Neural progenitor cell (in vitro differentiated cells): ENCODE results near the gene PET100. TPM values are rescaled to one million over a fixed set of nuclear protein-coding genes. Genes with fewer than 3 reads are reported as not detected.

ENCODE experiments used
- DNase-seq: peaks from one replicate; pipeline ENCODE4 v3.0.0-alpha.2; 2016; ENCODE audit warnings: low spot score
- H2AFZ ChIP-seq: fragments of 200-600 bp; sonication (generic); replicated peaks from 2 replicates; pipeline ENCODE4 v1.6.1; 2016; ENCODE audit warnings: antibody characterized with exemption
- H3F3A ChIP-seq: fragments of 200-600 bp; sonication (generic); 2 replicates; pipeline ENCODE4 v1.6.1; 2016; ENCODE audit warnings: antibody characterized with exemption, low read depth
- H3K27ac ChIP-seq: fragments of 200-600 bp; sonication (generic); 2 replicates; pipeline ENCODE4 v1.5.1; 2016; ENCODE audit warnings: mild to moderate bottlenecking
- H3K27me3 ChIP-seq: fragments of 200-600 bp; sonication (generic); 2 replicates; pipeline ENCODE4 v1.6.1; 2016; ENCODE audit warnings: mild to moderate bottlenecking, moderate library complexity
- H3K36me3 ChIP-seq: fragments of 200-600 bp; sonication (generic); 2 replicates; pipeline ENCODE4 v1.5.1; 2016
- H3K4me1 ChIP-seq: fragments of 200-600 bp; sonication (generic); 2 replicates; pipeline ENCODE4 v1.6.1; 2016; ENCODE audit warnings: mixed run types
- H3K4me2 ChIP-seq: fragments of 200-600 bp; sonication (generic); 2 replicates; pipeline ENCODE4 v1.6.1; 2016
- H3K4me3 ChIP-seq: fragments of 200-600 bp; sonication (generic); 2 replicates; pipeline ENCODE4 v1.5.1; 2016
- H3K79me2 ChIP-seq: fragments of 200-600 bp; sonication (generic); 2 replicates; pipeline ENCODE4 v1.6.1; 2016; ENCODE audit warnings: low read depth
- H3K9ac ChIP-seq: fragments of 200-600 bp; sonication (generic); 2 replicates; pipeline ENCODE4 v1.6.1; 2016
- H3K9me3 ChIP-seq: fragments of 200-600 bp; sonication (generic); 2 replicates; pipeline ENCODE4 v1.5.1; 2016; ENCODE audit warnings: low read depth
- H4K20me1 ChIP-seq: fragments of 200-600 bp; sonication (generic); 2 replicates; pipeline ENCODE4 v1.6.1; 2016; ENCODE audit warnings: low read depth
- H3K27ac Mint-ChIP-seq: 3 replicates; pipeline ENCODE4 v1.8.0; 2021; ENCODE audit warnings: mixed read lengths
- H3K27me3 Mint-ChIP-seq: 2 replicates; pipeline ENCODE4 v1.8.0; 2022; ENCODE audit warnings: low read depth, mild to moderate bottlenecking, inconsistent platforms, moderate library complexity, mixed read lengths; ENCODE audit not compliant: insufficient read depth
- H3K36me3 Mint-ChIP-seq: 3 replicates; pipeline ENCODE4 v1.8.0; 2021; ENCODE audit warnings: mixed read lengths
- H3K4me1 Mint-ChIP-seq: 3 replicates; pipeline ENCODE4 v1.8.0; 2021; ENCODE audit warnings: mixed read lengths
- H3K4me3 Mint-ChIP-seq: 3 replicates; pipeline ENCODE4 v1.8.0; 2021; ENCODE audit warnings: mild to moderate bottlenecking, moderate library complexity, mixed read lengths
- H3K9me3 Mint-ChIP-seq: 3 replicates; pipeline ENCODE4 v1.8.0; 2020; ENCODE audit warnings: mixed read lengths
- EZH2 ChIP-seq: fragments of 200-600 bp; sonication (generic); IDR thresholded peaks from 2 replicates; pipeline ENCODE4 v1.6.1; 2017; ENCODE audit warnings: antibody characterized with exemption, mild to moderate bottlenecking, moderate library complexity
- EZH2phosphoT487 ChIP-seq: fragments of 200-600 bp; sonication (generic); IDR thresholded peaks from 2 replicates; pipeline ENCODE4 v1.6.1; 2017; ENCODE audit warnings: antibody characterized with exemption
- total RNA-seq: library from RNA; depleted of rRNA; stranded (reverse); fragments of >200 nt; gene quantifications from 2 replicates; pipeline ENCODE4 v1.2.3, GENCODE V29; 2015; ENCODE audit warnings: low replicate concordance
- TF ChIP-seq, protein P1 (sequence below): fragments of 200-600 bp; sonication (generic); IDR thresholded peaks from 2 replicates; pipeline ENCODE4 v1.5.1; 2017; ENCODE audit warnings: antibody characterized with exemption, mild to moderate bottlenecking

Gene PET100
- total RNA-seq, 1 donor from 2014 or later = 30.3 TPM

GRCh38 chr19:7677669-7678311 is 48.2 kb downstream of the PET100 start:
- no peaks in the 10 kb centered on the region for H3K36me3 ChIP-seq
- no peaks in the 10 kb centered on the region for H3K4me1 ChIP-seq
- Mint-ChIP-seq H3K36me3 (peaks cover 1% of the 10 kb centered on the region), H3K9me3 (peaks cover 2% of the 10 kb centered on the region), H3K27ac (no peak overlapping the region), H3K4me1 (peaks cover 13% of the 10 kb centered on the region), H3K27me3 (peaks cover 32% of the 10 kb centered on the region), H3K4me3 (no peak overlapping the region)
- H2AFZ ChIP-seq = no peak overlapping the region
- peaks cover 14% of the 10 kb centered on the region for H3K79me2 ChIP-seq
- H3K27me3 ChIP-seq = peaks cover 73% of the 10 kb centered on the region
- peaks cover 8% of the 10 kb centered on the region for H4K20me1 ChIP-seq
- H3K4me3 ChIP-seq = no peak overlapping the region
- H3F3A ChIP-seq = no peaks in the 10 kb centered on the region
- H3K27ac ChIP-seq = no peak overlapping the region
- TF ChIP-seq, protein P1, sequence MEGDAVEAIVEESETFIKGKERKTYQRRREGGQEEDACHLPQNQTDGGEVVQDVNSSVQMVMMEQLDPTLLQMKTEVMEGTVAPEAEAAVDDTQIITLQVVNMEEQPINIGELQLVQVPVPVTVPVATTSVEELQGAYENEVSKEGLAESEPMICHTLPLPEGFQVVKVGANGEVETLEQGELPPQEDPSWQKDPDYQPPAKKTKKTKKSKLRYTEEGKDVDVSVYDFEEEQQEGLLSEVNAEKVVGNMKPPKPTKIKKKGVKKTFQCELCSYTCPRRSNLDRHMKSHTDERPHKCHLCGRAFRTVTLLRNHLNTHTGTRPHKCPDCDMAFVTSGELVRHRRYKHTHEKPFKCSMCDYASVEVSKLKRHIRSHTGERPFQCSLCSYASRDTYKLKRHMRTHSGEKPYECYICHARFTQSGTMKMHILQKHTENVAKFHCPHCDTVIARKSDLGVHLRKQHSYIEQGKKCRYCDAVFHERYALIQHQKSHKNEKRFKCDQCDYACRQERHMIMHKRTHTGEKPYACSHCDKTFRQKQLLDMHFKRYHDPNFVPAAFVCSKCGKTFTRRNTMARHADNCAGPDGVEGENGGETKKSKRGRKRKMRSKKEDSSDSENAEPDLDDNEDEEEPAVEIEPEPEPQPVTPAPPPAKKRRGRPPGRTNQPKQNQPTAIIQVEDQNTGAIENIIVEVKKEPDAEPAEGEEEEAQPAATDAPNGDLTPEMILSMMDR = no peak
- TF ChIP-seq EZH2phosphoT487 (no peak), EZH2 (no peak)
- no peaks in the 10 kb centered on the region for H3K9me3 ChIP-seq
- H3K9ac ChIP-seq = no peak overlapping the region
- H3K4me2 ChIP-seq = no peak overlapping the region
- no peak for DNase-seq

- Mint-ChIP-seq H3K4me3 (peak overlapping the region; percentile 83), H3K36me3 (peaks cover 5% of the 10 kb centered on the region), H3K9me3 (no peaks in the 10 kb centered on the region), H3K27ac (peak overlapping the region; percentile 17), H3K4me1 (peaks cover 13% of the 10 kb centered on the region), H3K27me3 (peaks cover 28% of the 10 kb centered on the region)
- H3K4me3 ChIP-seq = no peak overlapping the region
- no peaks in the 10 kb centered on the region for H3F3A ChIP-seq
- peaks cover 13% of the 10 kb centered on the region for H4K20me1 ChIP-seq
- H3K9ac ChIP-seq = no peak overlapping the region
- H3K4me1 ChIP-seq = no peaks in the 10 kb centered on the region
- H3K36me3 ChIP-seq = no peaks in the 10 kb centered on the region
- H2AFZ ChIP-seq = no peak overlapping the region
- TF ChIP-seq, protein P1 = no peak
- no peak for TF ChIP-seq EZH2phosphoT487
- TF ChIP-seq EZH2 = no peak
- no peak overlapping the region for H3K27ac ChIP-seq
- no peaks in the 10 kb centered on the region for H3K9me3 ChIP-seq
- H3K27me3 ChIP-seq = peaks cover 60% of the 10 kb centered on the region
- no peak overlapping the region for H3K4me2 ChIP-seq
- DNase-seq = no peak
- peaks cover 14% of the 10 kb centered on the region for H3K79me2 ChIP-seq
Measured at GRCh38 chr19:7678971-7679751, 49.6 kb downstream of the PET100 start.

DNA sequence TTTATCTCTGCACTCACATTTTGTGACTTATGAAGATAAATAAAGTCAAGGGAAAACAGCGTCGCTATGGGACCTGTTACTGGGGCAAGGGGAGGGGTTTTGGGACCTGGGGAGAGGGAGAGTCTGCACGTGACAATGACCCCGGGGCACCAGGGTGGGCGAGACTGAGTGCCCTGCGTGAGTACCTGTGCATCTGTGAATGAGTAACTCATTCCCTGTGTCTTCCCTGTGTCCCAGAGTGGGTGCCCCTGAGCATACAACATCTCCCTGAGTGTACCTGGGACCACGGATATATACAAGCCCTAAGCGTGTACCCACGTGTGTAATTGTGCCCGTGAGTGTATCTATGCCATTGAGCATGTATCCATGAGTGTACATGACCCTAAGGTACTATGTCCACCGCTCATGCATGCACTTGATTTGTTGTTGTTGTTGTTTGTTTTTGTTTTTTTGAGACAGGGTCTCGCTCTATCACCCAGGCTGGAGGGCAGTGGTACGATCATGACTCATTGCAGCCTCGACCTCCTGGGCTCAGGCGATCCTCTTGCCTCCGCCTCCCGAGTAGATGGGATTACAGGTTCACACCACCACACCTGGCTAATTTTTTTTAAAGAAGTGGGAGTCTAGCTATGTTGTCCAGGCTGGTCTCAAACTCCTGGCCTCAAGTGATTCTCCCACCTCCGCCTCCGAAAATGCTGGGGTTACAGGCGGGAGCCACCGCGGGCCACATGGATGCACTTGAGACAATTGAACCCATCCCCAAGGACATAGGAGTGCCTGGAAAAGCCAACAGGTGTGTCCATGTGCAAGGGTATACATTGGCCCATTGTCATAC is 50.4 kb downstream of the PET100 start:
- H3K27me3 Mint-ChIP-seq = peaks cover 26% of the 10 kb centered on the region
- H3K4me1 Mint-ChIP-seq = peaks cover 13% of the 10 kb centered on the region
- H3K4me2 ChIP-seq = peak overlapping the region; percentile 19
- H3K36me3 Mint-ChIP-seq = peaks cover 5% of the 10 kb centered on the region
- H3K79me2 ChIP-seq = peaks cover 14% of the 10 kb centered on the region
- H3K36me3 ChIP-seq = no peaks in the 10 kb centered on the region
- H3K4me3 Mint-ChIP-seq = peak overlapping the region; percentile 83
- H3K4me3 ChIP-seq = peak overlapping the region; percentile 99
- no peak for DNase-seq
- peaks cover 13% of the 10 kb centered on the region for H4K20me1 ChIP-seq
- TF ChIP-seq, protein P1 = no peak
- TF ChIP-seq EZH2phosphoT487 (no peak), EZH2 (no peak)
- no peaks in the 10 kb centered on the region for H3K9me3 Mint-ChIP-seq
- no peak overlapping the region for H3K9ac ChIP-seq
- H2AFZ ChIP-seq = peak overlapping the region; percentile 14
- H3F3A ChIP-seq = no peaks in the 10 kb centered on the region
- peak overlapping the region; percentile 17 for H3K27ac Mint-ChIP-seq
- H3K4me1 ChIP-seq = no peaks in the 10 kb centered on the region
- no peaks in the 10 kb centered on the region for H3K9me3 ChIP-seq
- peaks cover 52% of the 10 kb centered on the region for H3K27me3 ChIP-seq
- H3K27ac ChIP-seq = no peak overlapping the region
